Stimulated activated CD8-positive, alpha-beta memory T cell treated with anti-CD3 and anti-CD28 coated beads, Interleukin-15, amount 100 ng/mL, for 4 hours (primary cell): ENCODE results near the gene KIF16B.
"Not testable (repeated sequence)": the region's sequence is repeated elsewhere in the genome, so short reads cannot be mapped to it uniquely, and the experiment has no call there.

Experiments
- DNase-seq, 2 donors: peaks; one replicate each; pipeline ENCODE4 v3.0.0-alpha.2; 2020; ENCODE audit warnings: low read depth in 2 of 2

KIF16B gene

DNA sequence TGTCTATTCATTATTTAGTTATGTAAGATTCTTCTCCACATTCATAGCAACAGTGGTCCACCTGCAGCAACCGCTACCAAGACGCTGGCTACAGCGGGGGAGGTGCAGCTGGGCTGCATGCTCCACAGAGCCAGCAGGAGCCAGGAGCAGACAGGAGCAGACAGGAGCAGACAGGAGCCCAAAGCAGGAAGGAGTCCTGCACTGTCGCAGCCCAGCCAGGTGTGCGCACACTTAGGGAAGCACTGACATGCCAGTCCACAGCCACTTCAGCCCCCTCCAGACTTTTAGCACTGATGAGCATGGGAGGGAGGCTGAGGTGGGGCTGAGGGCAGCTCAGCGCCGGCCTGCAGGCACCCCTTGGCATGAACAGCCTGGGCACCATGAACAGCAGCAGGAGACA is 19.6 kb downstream of the KIF16B start:
- no peak for DNase-seq

DNA sequence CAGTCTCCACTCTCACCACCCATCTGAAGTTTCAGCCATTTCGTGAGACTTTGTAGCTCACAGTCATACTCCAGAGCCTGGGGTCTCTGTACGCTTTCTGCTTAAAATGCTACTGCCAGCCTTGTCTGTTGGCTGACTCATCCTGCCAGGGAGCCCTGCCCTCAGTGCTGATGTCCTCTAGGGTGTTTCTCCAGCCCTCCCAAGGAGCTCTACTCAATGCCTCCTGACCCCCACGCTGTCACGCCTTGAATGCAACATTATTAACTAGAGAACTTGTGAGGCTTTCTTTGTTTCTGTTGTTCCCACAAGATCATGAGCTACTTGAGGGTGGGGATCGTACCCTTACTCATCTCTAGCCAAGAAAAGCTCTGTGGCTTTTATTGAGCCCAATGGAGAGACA is 20.1 kb downstream of the KIF16B start:
- DNase-seq = no peak

DNA sequence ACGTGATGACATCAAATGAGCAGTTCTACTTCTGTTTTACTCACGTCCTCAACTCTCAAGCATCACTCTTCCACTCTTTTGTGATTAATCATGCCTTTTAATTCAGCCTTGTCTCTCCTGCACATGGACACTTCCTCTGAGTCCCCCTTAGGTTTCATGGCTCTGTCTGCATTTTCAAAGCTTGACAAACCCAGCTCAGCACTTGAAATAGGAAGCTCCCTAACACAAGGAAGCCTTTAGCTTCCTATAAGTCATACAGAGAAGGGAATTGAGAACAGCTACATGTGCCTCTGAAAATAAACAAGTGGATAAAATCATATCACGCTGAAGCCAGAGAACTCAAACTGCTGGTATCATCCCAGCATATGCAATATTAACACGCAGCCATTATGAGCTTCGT is 21.2 kb downstream of the KIF16B start:
- no peak for DNase-seq

DNA sequence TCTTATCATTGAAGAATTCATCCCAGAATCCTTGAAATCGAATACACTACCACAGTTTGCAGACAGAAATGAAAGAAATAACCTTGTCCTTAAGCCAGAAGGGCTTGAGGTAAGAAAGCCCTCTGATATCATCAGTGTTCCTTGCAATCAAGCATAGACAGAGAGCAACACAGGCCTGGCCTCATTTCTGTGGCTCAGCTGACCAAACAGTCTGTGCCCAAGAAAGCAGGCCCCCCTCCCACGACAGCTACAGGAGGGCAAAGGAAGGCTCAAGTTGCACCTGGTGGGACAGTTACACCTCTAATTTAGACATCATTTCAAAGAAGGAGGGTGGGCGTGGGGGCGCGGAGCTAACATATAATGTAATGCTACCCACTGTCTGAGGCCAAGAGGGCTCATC is 21.6 kb downstream of the KIF16B start:
- DNase-seq = no peak

DNA sequence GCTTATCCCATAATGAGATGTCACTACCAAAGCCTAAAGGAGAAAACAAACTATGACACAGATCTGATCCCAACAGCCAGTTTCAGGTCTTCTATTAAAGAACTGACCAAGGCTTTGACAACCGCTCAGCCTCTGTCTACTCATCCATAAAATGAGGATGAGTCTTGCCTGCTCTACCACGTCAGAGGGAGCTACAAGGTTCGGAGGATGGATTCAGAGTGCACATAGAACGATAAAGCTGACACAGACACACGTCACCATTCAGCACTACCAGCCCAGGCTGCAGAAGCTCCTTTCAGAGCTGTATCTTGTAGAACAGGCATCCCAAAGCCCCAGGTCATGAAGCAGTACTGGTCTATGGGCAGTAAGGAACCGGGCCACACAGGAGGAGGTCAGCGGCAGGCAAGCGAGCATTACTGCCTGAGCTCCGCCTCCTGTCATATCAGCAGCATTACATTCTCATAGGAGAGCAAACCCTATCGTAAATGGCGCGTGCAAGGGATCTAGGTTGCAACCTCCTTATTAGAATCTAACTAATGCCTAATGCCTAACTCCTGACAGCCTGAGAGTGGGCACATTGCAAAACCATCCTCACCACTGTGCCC is 25.1 kb downstream of the KIF16B start:
- DNase-seq = no peak

DNA sequence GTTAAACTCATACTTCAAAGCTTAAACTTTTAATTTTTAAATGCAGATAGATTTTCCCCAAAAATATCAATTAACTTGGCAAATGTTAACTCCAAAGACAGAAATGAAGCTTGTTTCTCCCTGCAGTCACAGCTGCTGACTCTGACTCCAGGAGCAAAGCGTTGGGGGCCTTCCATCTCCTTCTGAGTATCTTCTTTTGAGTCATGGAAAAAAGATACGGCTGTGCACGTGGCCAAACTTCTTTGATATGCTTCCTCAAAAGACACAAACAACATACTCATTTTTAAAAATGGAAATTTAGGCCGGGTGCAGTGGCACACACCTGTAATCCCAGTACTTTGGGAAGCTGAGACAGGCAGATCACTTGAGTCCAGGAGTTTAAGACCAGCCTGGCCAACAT is 28.3 kb downstream of the KIF16B start:
- no peak for DNase-seq

DNA sequence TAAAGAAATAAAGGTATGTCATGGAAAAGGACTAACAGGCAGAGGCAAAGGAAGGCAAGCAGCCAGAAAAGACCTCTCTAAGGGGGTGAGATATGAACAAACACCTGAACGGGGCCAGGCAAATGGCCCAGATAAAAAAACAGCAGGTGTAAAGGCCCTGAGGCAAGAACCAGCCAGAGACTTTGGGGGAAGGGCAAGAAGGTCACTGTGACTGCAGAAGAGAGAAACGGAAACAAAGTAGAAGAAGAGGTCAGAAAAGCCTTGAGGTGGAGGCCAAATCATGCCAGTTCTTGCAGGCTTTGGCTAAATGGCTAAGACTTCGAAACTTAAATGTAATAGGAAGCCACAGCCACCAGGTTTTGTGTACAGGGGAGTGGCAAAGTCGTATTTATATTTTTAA is 30.8 kb downstream of the KIF16B start:
- DNase-seq = no peak

DNA sequence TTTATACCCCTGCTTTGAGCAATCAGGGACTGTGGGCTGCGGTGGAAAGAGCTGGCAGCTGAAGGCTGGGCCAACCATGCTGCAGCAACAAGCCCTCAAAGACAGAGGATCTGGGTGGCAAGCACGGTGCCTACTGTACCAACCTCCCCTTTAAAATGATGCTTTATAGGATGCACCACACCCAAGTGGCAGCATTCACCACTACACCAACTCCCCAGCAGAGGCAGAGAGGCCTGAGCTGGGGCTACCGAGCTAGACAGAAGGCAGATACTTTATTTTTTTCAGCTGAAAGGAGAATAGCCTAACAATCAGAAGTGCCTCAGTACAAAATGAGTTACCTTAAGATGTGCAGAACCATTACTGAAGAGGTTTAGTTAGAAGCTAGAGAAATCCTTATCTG is 31.4 kb downstream of the KIF16B start:
- no peak for DNase-seq

DNA sequence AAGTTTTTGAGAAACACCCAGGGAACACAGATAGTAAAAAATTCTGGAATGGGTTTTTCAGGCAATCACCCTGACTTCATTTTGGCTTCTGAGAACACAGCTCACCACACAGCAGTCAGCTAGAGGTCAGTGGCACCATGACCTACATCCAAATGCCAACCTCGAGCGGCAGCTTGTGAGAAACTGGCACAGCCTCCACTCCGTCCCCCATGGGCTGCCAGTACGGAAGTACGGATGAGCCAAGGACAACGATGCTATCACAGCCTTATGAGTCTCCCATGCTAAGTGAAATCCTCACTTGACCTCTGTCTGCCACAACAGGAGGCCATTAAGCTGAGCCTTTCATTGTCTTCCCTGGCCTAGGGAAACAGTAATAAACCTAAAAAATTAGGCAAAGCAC is 32.0 kb downstream of the KIF16B start:
- DNase-seq = no peak

DNA sequence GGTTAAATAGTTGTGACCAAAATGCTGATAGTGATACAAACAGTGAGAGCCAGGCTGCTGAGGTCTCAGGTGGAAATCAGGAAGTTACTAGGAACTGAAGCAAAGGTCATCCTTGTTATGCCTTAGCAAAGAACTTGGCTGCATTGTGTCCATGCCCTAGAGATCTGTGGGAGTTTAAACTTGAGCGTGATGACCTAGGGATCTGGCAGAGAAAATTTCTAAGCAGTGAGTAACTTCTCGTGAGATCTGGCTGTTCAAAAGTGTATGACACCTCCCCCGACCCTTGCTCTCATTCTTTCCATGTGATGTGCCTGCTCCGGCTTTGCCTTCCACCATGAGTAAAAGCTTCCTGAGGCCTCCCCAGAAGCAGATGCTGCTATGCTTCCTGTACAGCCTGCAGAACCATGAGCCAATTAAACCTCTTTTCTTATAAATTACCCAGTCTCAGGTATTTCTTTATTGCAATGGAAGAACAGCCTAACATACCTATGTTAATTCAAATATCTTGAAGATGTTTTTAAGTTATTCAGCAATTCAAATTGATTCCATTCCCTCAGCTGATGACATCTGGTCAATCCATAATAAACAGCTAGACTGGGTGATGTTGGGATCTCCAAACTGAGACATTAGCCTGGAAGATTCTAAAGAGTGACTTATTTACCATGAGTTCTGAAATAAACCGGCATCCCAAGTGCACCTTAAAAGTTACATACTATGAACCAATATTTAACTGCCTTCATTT is 33.8 kb downstream of the KIF16B start:
- no peak for DNase-seq

DNA sequence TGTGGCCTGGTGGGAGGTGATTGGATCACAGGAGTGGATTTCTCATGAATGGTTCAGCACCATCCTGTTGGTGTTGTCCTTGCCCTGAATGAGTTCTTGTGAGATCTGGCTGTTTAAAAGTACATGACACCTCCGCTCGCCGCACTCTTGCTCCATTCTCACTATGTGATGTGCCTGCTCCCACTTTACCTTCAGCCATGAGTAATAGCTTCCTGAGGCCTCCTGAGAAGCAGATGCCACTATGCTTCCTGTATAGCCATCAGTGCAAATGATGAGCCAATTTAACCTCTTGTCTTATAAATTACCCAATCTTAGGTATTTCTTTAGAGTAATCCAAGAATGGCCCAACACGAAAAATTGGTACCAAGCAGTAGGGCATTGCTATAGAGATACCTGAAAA is 34.5 kb downstream of the KIF16B start:
- no peak for DNase-seq

DNA sequence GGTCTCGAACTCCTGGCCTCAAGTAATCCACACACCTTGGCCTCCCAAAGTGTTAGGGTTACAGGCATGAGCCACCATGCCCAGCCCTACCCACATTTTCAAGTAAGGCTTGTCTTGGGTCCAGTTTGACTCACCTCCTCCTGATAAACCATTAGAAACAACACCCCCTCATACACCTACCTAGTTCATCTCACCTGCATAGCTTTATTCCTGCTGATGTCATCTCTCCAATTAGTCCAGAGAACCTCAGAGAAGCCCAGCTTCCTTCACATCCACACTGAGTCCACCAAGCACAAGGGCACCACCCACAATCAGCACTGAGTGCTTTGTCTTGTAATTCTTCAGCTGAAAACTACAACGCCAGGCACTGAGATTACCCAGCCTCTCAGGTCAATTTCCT is 35.3 kb downstream of the KIF16B start:
- no peak for DNase-seq

DNA sequence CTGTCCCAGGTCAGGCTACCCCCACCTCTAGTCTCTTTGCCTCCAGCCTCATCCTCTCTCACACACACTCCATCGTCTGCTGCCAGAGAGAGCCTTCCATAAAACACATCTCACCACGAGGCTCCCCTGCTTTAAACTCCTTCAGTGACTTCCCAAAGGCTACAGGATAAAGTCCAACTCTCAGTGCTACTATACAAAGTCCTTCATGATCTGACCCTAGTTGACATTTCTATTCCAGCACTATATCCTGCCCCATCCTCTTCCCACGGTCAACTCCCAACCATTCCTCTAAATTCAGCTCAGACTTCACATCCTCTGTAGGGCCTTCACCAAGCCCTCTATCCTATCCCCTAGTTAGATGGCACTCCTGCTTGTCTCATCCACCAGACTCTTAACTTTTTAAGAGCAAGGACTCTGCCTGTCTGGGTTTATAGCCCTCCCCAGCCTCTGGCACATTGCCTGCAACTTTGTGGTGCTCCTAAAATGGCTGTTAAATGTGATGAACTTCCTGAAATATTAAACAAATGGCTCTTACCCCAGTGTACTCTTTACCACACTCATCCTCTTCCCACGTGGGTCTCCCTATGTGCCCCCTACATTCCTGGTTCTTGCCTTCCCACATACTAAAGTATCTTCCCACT is 36.1 kb downstream of the KIF16B start:
- DNase-seq = no peak

DNA sequence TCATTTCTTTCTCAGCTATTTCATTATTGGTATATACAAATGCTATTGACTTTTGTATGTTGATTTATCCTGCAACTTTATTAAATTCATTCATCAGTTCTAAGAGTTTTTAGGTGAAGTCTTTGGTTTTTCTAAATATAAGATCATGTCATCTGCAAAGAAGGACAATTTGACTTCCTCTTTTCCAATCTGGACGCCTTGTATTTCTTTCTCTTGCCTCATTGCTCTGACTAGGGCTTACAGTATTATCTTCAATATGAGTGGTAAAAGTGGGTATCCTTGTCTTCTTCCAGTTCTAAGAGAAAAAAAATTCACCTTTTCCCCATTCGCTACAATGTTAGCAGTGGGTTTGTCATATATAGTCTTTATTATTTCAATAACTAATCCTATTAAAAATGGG is 38.0 kb downstream of the KIF16B start:
- DNase-seq = no peak

DNA sequence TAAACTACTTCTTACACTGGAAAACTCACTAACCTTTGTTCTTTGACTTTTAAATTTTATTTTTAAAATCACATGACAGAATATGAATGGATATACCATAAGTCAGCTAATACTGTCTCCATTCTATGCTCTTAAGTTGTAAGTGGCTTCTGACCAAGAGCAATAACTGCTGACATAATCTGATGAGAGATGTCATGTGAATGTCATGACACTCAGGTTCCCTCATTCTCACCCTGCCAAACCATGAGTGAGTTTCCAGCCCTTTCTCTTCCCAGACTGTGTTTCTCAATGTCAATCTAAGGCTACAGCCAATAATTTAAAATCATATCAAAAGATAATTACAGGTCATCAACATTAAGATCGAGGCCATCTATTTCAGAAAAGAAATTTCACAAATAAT is 39.7 kb downstream of the KIF16B start:
- no peak for DNase-seq

DNA sequence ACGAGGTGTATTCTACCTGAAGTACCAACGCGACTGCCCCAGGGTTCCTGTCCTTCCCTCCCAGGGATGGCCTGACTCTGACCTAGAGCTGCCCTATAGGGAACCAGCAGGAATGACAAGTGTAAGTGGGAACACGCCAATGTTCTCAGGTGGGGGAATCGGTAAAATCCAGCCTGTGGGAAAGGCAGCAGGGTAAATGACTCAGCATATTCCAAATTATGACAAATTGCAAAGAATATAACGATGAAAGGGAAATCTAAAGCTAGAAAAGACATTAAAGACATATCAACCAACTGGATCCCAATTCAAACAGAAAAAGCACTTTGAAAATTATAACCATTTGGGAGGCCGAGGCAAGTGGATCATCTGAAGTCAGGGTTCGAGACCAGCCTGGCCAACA is 41.8 kb downstream of the KIF16B start:
- no peak for DNase-seq

DNA sequence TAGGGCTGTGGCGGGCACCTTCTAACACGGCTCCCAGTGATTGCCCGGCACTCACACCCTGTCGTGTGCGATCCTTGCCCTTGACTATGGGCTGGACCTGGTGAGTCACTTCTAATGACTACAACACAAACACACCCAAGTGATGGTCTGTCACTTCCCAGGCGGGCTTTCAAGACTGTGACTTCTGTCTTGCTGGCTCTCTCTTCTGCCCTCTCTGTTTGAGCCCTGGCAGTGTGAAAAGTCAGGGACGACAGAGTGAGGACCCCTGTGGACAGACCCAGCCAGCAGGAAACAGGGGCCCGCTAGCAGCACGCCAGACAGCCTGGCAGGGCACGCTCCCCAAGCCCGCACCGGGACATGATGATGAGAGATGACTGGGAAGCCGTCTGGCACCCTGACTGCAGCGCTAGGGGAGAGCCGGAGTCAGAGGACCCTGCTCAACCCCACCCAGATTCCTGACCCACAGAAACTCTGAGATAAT is 43.0 kb downstream of the KIF16B start:
- DNase-seq = no peak

DNA sequence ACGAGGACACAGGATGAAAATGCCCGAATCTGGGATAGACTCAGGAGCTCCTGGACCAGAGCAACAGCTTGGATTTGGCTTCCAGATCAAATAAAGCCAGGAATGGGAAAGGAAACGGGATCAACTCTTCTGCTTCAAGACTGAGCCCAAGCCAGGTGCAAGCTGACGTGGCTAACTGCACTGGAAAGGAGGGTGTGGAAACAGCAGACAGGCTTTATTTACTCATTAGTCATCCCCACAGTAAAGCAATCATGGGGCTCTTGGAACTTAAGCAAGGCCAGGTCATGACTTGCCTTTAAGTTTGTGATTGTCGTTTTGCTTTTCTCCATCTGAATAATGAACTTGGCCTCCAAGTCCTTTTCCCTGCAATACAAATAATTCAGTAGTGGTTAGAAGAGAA is 45.2 kb downstream of the KIF16B start:
- no peak for DNase-seq

DNA sequence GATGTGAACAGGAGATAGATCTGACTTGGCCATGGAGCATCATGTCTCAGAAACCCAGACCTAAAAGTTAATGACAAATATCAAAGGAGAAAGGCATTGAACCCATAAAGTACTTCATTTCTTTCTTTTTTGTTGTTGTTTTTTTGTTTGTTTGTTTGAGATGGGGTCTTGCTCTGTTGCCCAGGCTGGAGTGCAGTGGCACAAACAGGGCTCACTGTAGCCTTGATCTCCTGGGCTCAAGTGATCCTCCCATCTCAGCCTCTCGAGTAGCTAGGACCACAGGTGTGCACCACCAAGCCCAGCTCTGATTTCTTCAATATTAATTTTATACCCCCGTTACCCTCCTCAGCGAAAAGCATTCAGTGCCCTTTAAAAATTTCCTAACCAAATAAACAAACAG is 45.8 kb downstream of the KIF16B start:
- DNase-seq = no peak

DNA sequence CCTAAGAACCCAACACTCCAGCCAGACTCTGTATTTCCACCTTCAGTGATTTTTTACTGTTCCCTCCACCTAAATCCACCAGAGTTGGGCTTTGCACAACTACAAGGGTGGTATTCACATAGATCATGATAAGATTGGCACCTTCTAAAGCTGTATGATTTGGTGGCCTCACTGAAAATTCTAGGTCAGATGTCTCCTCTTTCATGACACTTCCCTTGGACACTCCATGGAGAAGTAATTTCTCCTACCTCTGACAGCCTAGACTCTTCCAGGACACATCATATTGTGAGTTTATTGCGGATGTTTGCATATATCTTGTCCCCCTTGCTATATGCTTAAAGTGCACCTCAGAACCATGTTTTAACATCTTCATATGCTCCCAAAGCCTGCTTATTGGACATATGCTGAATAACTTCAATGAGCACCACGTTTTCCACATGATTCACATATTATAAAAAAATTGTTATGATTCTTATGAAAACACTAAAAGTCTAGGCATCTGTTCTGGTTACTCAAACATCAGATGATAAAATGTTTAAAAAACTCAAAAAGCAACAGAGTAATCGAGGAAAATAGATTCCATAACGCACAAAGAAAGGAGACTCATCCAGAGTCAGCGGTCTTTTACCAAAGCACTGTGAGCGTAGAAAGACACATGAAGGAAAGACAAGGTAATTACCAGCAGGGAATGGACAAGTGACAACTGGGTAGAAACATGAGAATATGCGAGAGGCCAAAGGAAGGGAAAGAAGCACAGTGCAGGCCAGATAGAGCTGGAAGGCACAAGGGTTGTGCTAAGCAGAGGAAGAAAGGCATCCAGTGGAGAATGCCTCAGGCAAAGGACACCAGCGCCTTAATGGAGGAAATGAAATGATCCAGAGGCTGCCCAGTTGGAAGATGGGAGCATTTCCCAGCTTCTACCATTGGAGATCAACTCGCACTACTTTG is 46.5 kb downstream of the KIF16B start:
- no peak for DNase-seq

DNA sequence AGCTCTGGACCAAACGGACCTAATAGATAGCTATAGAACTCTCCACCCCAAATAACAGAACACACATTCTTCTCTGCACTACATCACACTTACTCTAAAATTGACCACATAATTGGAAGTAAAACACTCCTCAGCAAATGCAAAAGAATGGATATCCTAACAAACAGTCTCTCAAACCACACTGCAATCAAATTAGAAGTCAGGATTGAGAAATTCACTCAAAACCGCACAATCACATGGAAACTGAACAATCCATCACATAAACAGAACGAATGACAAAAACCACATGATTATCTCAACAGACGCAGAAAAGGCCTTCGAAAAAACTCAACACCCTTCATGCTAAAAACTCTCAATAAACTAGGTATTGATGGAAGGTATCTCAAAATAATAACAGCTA is 50.6 kb downstream of the KIF16B start:
- not testable (repeated sequence) for DNase-seq

DNA sequence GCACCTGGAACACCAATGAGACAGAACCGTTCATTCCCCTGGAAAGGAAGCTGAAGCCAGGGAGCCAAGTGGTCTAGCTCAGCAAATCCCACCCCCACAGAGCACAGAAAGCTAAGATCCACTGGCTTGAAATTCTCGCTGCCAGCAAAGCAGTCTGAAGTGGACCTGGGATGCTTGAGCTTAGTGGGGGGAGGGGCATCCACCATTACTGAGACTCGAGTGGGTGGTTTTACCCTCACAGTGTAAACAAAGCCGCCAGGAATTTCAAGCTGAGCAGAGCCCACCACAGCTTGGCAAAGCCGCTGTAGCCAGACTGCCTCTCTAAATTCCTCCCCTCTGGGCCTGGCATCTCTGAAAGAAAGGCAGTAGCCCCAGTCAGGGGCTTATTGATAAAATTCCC is 53.1 kb downstream of the KIF16B start:
- DNase-seq = no peak
